Measurements from ENCODE around the gene ITPK1. TPM values are rescaled to one million over a fixed set of nuclear protein-coding genes. Genes with fewer than 3 reads are reported as not detected.

The ITPK1 gene
- polyA plus RNA-seq, 1 of the 3 experiments (the other 2 are of a cell fraction), result 23.2 TPM

- POLR2A ChIA-PET, result no interaction called here
- DNase-seq, result no peak
These were observed 137.3 kb downstream of the ITPK1 start for GRCh38 chr14:92978229-92979021.

More at GRCh38 chr14:92978229-92979021, 137.3 kb downstream of the ITPK1 start:
- Histone ChIP-seq H3K27me3 (ENCODE audit: insufficient read depth) (no peaks in the 10 kb centered on the region), H3K4me3 (ENCODE audit: low read depth in 2 of 2, low read length in 1 of 2) (no peak overlapping the region; a peak in 1 of 4 replicates), H3K27ac (ENCODE audit: low read depth in 2 of 2, low read length in 1 of 2) (no peak overlapping the region), H3F3A (replicated peaks; ENCODE audit: insufficient read depth) (no peaks in the 10 kb centered on the region), H4K20me1 (ENCODE audit: insufficient read depth) (no peaks in the 10 kb centered on the region), H3K9me3 (no peaks in the 10 kb centered on the region), H3K79me2 (ENCODE audit: insufficient read depth) (no peaks in the 10 kb centered on the region), H3K36me3 (replicated peaks in 1 of 2; ENCODE audit: control insufficient read depth in 1 of 2, insufficient read depth in 2 of 2, low read length in 1 of 2) (no peaks in the 10 kb centered on the region), H3K9me2 (no peaks in the 10 kb centered on the region), H3K9ac (no peak overlapping the region), H2AFZ (ENCODE audit: low read depth) (no peak overlapping the region), H3K4me2 (no peak overlapping the region), H3K4me1 (ENCODE audit: control insufficient read depth in 1 of 2, insufficient read depth in 2 of 2, low read depth in 1 of 2, low read length in 1 of 2) (peaks cover 0 to 19% of the 10 kb centered on the region in 2 experiments; a peak in 1 of 4 replicates)
- 88% methylated on average over 4 of the region's 4 CpGs for WGBS (ENCODE audit: low lambda C conversion rate)
- CTCF ChIA-PET, result no interaction called here
- TF ChIP-seq NRF1 (IDR thresholded peaks at IDR 0.05; ENCODE audit: low read depth, low read length), result no peak
- TF ChIP-seq IRF3 (IDR thresholded peaks at IDR 0.05; ENCODE audit: low read depth, low read length), result no peak
- no peak for TF ChIP-seq USF2 (IDR thresholded peaks at IDR 0.05; ENCODE audit: borderline replicate concordance, low read depth, low read length)
- TF ChIP-seq FOXJ3 (CRISPR knock-in tag; IDR thresholded peaks at IDR 0.05), result no peak
- TF ChIP-seq PBX3 (IDR thresholded peaks at IDR 0.05), result no peak
- no peak for TF ChIP-seq ELF1 (IDR thresholded peaks at IDR 0.05)
- no peak for TF ChIP-seq GATA2 (CRISPR knock-in tag; IDR thresholded peaks at IDR 0.05)
- no peak for TF ChIP-seq ZBTB33 (IDR thresholded peaks at IDR 0.05; ENCODE audit: borderline replicate concordance, low read depth)
- no peak for TF ChIP-seq RAD21 (IDR thresholded peaks at IDR 0.05; ENCODE audit: low read length)
- no peak for TF ChIP-seq JUND (IDR thresholded peaks at IDR 0.05)
- no peak for TF ChIP-seq MXI1 (IDR thresholded peaks at IDR 0.05; ENCODE audit: low read depth, low read length)
- no peak for TF ChIP-seq FOSL2 (IDR thresholded peaks at IDR 0.05; ENCODE audit: borderline replicate concordance, low read depth)
- TF ChIP-seq EP300 (IDR thresholded peaks at IDR 0.05; ENCODE audit: borderline replicate concordance in 1 of 2, low read depth in 1 of 2, low read length in 1 of 2), result no peak
- no peak for TF ChIP-seq TAF1 (IDR thresholded peaks at IDR 0.05; ENCODE audit: borderline replicate concordance, low read depth, low read length)
- no peak for TF ChIP-seq EZH2phosphoT487 (IDR thresholded peaks at IDR 0.05; ENCODE audit: borderline replicate concordance, low read depth)
- TF ChIP-seq CHD2 (IDR thresholded peaks at IDR 0.05; ENCODE audit: low read length, partially characterized antibody), result no peak
- no peak for TF ChIP-seq CTCF (IDR thresholded peaks at IDR 0.05)
- TF ChIP-seq RCOR1 (IDR thresholded peaks at IDR 0.05; ENCODE audit: low read length), result no peak
- TF ChIP-seq MAX (IDR thresholded peaks at IDR 0.05; ENCODE audit: low read depth), result no peak
- no peak for TF ChIP-seq TEAD4 (IDR thresholded peaks at IDR 0.05; ENCODE audit: borderline replicate concordance, insufficient read depth)

Measured in SK-N-SH (cell line).